ENCODE data around the gene TNFRSF18.

Gene TNFRSF18

DNA sequence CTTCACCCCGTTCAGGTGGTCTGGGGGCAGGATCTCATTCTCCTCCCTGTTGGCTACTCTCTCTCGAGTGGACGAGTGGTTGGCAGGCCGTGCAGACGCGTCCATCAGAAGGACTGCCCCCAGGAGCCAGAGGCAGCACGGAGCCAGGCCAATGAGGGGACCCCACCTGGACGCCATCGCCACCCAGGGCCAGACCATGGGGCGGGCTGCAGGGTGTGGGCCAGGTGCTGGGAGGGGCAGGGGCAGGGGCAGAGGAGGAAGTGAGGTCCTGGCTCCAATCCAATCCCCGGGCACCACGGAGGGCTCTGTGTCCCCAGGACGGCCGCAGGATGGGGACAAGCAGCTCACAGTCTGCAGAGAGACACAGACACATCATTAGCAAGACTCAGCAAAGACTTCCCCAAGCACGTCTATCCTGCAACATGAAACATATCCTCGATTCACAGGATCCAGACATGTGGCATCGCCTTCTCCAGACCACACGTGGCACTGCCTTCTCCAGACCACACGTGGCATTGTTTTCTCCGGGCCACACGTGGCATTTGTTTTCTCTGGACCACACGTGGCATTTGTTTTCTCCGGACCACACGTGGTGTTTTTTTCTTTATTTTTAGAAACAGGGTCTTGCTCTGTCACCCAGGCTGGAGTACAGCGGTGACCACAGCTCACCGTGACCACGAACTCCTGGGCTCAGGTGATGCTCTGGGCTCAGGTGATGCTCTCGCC is 22.4 kb upstream of the TNFRSF18 start:
- no peak for DNase-seq (ENCODE audit: low spot score)

DNA sequence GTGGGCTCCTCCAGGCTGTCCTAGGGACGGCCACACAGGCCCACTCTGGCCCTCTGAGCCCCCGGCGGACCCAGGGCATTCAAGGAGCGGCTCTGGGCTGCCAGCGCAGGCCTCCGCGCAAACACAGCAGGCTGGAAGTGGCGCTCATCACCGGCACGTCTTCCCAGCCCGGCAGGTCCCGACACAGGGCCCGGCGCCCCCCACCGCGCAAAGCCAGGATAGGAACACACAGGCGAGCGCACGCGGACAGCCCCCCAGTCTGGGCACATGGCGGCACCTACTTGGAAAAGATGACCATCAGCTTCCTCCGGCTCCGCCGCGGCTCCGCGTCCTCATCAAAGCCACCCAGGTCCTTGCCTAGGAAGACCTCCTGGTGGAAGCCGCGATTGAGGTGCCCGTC is 21.8 kb upstream of the TNFRSF18 start:
- no peak for DNase-seq (ENCODE audit: low spot score)

DNA sequence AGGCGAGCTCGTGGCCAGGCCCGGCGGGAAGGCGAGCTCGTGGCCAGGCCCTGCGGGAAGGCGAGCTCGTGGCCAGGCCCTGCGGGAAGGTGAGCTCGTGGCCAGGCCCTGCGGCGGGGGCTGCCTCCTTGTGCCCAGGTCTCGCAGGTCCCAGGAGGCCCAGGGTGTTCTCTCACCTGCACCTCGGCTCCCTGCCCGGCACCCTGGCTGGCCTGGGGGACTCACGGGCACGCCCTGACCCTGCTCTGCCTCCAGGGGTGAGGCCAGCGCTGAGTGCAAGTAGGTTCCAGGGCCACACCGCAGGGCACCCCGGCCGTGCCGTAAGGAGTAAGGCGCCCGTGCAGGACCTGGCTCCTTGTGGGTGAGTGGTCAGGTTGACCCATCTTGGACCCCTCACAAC is 21.0 kb upstream of the TNFRSF18 start:
- no peak for DNase-seq (ENCODE audit: low spot score)

DNA sequence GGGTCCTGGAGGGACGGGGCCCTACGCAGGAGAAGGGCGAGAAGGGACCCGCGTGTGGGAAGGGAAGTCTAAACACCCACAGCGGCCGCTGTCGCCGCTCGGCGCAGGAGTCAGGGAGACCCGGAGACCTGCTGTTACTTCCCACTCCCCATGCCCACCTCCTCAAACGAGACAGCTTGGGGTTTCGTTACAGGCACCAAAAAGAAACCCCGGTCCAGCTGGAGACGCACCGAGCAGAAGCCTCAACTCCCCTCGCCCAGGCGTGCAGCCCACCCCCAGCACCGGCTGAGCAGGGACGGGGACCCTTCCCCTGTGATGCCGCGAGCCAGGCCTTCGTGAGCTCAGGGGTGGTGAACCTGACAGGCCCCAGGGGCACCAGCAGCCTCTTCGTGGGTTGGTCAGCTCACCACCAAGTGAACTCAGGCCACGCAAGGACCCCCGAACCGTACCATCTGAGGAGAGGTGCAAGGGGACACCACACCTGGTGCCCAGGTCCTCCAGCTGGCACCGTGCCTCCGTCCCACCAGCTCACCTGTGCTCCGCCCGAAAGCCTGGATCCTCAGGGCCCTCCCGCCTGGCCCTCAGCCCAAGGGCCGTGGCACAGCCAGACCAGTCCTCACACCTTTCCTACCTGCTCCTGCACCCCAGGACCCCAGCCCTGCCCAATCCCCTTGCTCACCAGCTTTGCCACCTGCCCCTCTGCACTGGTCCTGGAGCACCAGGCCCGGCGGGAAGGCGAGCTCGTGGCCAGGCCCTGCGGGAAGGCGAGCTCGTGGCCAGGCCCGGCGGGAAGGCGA is 20.4 kb upstream of the TNFRSF18 start:
- DNase-seq (ENCODE audit: low spot score) = no peak

- no peak for DNase-seq (ENCODE audit: low spot score)
Measured at GRCh38 chr1:1225913-1226312, 19.5 kb upstream of the TNFRSF18 start.

DNA sequence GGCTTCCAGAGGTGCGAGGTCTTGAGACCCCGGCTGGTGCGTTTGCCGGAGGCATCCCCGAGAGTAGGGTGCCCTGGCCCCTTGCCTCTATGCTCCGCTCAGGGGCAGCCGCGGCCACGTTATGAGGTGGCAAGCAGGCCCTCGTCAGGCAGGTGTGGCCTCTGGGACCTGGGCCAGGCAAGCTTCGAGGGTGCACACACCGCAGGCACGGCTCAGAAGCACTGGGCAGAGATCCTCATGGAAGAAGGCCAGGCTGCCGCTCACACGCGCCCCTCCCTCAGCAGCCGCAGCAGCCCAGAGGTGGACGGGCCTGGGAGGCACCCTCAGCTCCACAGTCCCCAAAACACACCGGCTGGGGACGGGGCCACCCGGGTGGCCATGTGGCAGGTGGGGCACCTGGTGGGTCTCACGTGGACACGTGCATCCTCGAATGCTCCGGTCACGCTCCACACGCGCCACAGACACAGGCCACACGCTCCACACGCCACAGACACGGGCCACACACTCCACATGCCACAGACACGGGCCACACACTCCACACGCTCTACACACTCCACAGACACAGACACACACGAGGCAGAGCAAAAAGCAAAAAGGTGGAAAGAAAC is 18.9 kb upstream of the TNFRSF18 start:
- no peak for DNase-seq (ENCODE audit: low spot score)

DNA sequence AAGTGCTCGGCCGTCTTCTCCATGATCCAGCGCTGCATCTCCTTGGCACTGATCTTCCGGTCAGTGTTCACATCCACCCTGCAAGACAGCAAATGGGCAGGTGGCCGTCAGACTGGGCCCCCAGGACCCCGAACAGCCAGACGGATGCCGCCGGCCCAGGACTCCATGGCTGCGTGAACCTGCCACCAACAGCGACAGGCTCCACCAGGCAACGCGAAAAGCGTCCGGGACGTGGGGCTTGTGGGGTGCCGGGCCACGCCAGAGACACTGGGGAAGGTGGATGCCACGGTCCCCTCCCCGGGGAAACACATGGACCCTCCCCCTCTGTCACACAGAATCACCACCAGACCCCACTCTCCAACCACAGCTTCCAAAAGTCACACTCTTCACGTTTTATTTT is 17.5 kb upstream of the TNFRSF18 start:
- DNase-seq (ENCODE audit: low spot score) = no peak

GRCh38 chr1:1223321-1223720 is 16.9 kb upstream of the TNFRSF18 start:
- DNase-seq (ENCODE audit: low spot score) = no peak

DNA sequence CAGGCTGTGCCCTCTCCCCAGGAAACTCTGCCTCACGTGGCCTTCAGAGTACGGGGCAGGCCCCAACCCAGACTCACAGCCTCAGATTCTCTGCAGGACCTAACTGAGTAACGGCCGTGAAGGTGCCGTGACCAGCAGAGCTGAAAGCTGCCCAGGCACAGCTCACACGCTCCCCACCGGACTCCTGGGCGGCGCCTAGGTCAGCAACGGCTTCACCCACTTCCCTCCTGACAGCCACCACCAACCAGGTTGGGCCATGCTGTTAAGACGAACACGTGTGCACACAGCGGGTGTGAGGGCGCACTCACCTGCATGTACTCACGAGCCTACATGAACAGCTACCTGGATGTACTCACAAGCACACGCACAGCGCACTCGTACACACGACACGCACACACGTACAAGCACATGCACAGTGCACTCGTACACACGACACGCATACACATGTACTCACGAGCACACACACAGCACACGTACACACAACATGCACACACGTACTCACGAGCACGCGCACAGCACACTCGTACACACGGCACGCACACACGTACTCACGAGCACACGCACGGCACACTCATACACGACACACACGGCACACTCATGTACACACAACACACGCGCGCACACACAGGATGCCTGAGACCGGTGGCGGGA is 16.3 kb upstream of the TNFRSF18 start:
- DNase-seq (ENCODE audit: low spot score) = no peak

GRCh38 chr1:1221887-1222574 is 15.6 kb upstream of the TNFRSF18 start:
- DNase-seq (ENCODE audit: low spot score) = peak; percentile 5

- no peak for DNase-seq (ENCODE audit: low spot score)
Measured at GRCh38 chr1:1220197-1220596, 13.8 kb upstream of the TNFRSF18 start.

- DNase-seq (ENCODE audit: low spot score) = no peak
Measured at GRCh38 chr1:1219341-1219740, 12.9 kb upstream of the TNFRSF18 start.

DNA sequence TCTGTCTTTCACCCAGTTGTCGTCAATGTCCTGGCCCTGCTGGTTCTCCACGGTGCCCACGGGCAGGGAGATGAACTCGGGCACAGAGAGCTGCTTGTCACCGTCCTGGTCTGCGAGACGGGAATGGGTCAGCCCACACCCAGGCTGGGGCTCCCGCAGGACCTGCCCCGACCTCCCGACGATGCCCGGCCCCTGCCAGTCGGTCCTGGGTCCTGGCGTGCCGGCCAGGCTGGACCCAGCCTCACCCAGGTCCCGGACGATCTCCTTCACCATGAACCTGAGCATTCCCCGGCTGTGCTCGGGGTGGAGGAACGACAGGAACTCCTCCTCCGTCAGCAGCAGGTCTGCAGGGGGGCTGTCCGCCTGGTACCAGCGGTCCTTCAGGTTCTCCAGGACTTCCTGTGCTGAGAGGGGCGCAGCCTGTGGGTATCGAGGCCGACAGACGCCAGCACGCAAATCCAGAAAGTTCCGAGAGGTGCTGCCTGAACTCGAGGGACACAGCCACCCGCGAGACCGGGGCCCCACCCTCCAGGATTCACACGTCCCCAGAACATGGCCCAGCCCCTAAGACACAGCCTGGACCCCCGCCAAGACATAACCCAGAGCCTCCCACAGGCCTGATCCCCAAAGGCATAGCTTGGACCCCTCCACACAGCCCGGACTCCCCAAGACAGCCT is 12.3 kb upstream of the TNFRSF18 start:
- no peak for DNase-seq (ENCODE audit: low spot score)

- no peak for DNase-seq (ENCODE audit: low spot score)
Measured at GRCh38 chr1:1217621-1218523, 11.5 kb upstream of the TNFRSF18 start.

DNA sequence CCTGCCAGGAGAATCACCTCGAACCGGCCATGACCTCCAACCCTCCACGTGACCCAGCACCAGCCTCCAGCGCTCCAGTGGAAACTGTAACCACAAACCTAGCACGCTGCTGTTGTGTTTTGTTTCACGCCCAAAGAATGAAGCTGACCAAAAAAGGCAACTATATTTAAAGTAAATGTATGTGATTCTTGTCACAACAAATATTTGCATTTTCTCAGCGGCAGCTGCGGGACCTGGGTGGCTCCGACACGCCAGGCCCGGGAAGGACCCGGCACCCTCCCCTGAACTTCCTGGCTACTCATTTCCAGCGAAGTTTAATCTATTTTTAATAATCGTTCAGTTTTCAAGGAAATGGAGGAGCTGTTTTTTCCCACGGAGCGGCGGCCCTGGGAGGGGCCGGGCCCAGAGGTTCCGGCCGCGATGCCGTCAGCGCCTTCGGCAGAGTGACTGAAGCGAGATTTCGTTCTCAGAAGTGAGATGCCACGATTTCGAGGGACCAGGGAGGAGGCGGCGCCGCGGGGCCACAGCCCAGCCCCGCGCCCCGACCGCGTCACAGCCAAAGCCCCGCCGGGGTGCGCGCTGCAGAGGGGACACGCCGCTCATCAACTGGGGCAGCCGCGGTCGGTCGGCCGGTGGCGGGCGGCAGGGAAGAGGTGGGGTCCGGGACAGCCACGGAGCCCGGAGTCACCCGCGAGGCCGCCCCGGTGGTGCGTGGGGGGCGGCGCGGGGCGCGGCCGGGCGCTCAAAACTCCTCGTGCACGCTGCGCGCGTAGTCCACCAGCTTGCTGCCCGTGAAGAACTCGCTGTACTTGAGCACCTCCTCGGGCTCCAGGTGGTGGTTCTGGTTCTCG is 10.6 kb upstream of the TNFRSF18 start:
- DNase-seq (ENCODE audit: low spot score) = no peak

DNA sequence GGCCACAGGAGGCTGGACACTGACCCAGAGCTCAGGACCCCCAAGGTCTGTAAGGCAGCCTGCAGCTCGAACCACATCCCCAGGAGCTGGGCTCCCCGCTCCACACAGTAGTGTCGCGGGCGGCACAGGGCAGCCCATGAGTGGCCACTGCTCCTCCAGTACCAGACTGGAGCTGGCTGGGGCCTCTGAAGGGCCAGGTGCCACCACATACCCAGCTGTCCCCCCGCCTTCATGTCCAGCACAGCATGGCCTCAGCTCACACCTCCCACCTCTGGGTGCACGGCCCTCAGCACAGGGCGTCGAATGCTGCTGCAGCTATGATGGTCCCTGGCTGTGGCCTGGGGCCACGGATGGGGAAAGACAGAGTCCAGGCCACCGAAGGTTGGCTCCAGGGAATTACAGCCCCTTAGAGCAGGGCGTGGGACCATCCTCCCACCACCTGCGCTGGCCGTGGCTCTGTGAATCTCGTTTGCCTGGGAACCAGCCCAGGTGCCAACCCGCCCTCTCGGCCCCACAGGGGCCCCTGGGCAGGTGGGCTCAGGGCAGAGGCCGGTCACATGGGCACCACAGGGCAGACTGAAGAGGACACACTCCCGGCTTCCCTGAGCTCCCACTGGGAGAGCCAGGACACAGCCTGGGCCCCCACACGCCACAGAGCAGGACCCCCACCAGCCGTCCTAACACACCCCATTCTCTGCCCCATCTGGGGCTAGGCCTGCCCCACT is 9.7 kb upstream of the TNFRSF18 start:
- DNase-seq (ENCODE audit: low spot score) = no peak

GRCh38 chr1:1215080-1215676 is 8.8 kb upstream of the TNFRSF18 start:
- no peak for DNase-seq (ENCODE audit: low spot score)
